Measurements from ENCODE around the gene JUND.

GRCh38 chr19:18304208-18304457 is 22.7 kb upstream of the JUND start:
- no peak for TF ChIP-seq CTCF (conservative IDR thresholded peaks at IDR 0.05; ENCODE audit: low read length)
- TF ChIP-seq EZH2phosphoT487 (IDR thresholded peaks at IDR 0.05; ENCODE audit: borderline replicate concordance) = no peak

Data from Loucy (cell line).